ENCODE results near the gene TUFT1. TPM values are rescaled to one million over a fixed set of nuclear protein-coding genes. Genes with fewer than 3 reads are reported as not detected.

TUFT1 gene
- total and polyA plus RNA-seq, 2 of the 8 experiments (the other 6 are each of a cell fraction or from before 2014, with no cell fraction given), result 7.3 to 10.4 TPM

DNA sequence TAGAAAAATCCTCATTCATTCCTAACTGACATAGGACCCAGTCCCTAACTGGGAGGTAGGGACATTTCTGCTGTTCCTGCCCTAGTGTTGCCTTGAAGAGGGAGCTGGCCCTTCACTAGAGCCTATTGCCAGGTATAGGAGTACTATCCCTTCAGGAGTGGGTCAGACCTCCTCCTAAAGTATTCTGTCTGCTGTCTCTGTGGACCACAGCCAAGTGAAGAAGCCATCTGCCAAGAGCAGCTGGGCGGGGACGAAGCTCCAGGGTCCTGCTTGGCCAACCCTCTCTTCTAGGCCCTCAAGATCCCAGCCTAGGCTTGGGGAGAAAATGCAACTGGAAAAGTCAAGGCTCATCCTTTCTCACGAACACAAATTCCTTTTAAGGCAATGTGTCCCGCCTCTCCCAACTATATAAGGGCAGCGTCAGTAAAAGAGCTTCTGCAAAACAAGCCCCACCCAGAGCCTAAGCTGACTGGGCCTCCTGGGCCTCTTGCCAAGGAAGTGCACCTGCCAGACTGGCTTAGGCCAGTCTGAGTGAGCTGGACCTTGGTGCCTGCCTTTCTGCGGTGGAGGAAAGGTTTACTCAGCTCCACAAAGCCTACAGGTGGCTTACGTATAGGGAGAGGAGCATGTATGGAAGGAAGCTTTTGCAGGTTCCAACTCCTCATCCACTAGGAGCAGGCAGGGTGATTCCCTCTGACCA, 638 bp upstream of the TUFT1 start (continued):
- TF ChIP-seq RNF2 (IDR thresholded peaks at IDR 0.05; ENCODE audit: borderline replicate concordance, low read depth, low read length, missing control alignments, poor library complexity, severe bottlenecking) (no peak), BRCA1 (IDR thresholded peaks at IDR 0.05; ENCODE audit: low read depth, low read length) (no peak), CBX5 (IDR thresholded peaks at IDR 0.05; ENCODE audit: low read depth, low read length) (no peak), TAF7 (optimal IDR thresholded peaks at IDR 0.05; ENCODE audit: borderline replicate concordance, low read depth, low read length) (peak; percentile 40), CHD1 (IDR thresholded peaks at IDR 0.05; ENCODE audit: low read depth, low read length) (no peak), NRF1 (IDR thresholded peaks at IDR 0.05; ENCODE audit: low read depth, low read length) (no peak)
